GM18951 (cell line): ENCODE data around the gene SUN1.

Experiments
- POLR2A ChIP-seq: IDR thresholded peaks from 4 replicates; pipeline ENCODE4 v1.6.1; 2011; ENCODE audit warnings: mild to moderate bottlenecking; ENCODE audit not compliant: insufficient read length, insufficient read depth; ENCODE audit errors: extremely low read depth
- in situ Hi-C: fragments of 300-500 bp; cut with MboI; formaldehyde crosslinking; loops from one replicate; pipeline ENCODE4 v1.12.0; 2022; ENCODE audit warnings: low sequenced_read_pairs, mixed read lengths, inconsistent platforms; ENCODE audit not compliant: unreplicated experiment

SUN1 gene

DNA sequence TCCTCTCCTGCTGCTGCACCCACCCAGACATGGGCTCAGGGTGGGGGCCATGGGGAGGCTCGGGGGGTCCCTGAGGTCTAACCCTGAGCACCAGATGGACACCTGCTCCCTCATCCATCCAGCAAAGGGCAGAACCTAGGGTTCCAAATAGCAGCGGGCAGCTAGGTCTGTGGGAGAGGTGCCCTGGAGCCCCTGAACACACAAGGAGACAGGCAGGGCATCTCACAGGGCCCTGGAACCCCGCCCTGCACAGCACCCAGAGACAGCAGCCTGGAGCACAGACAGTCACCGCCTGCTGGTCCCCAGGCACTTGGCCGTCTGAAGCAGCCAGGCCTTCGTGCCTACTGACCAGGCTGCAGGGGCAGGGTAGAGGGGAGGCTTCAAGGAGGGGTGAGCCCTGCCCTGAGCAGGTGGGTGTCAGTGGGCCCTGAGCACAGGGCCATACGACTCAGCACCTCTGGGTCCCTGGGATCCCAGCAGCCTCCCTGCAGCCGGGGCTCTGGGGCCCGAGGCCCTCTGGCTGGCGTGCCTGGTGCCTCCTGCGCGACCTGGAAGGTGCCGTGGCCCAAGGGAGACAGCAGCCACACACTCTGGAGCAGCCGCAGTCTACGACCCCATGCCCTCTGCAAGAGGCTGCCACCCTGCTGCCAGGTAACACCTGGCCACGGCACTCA lies 82.4 kb downstream of the SUN1 start:
- no peak for TF ChIP-seq POLR2A
- in situ Hi-C loops = no loop called here

- in situ Hi-C loops = no loop called here
- no peak for TF ChIP-seq POLR2A
Observed at GRCh38 chr7:915291-916218, 83.3 kb downstream of the SUN1 start.

DNA sequence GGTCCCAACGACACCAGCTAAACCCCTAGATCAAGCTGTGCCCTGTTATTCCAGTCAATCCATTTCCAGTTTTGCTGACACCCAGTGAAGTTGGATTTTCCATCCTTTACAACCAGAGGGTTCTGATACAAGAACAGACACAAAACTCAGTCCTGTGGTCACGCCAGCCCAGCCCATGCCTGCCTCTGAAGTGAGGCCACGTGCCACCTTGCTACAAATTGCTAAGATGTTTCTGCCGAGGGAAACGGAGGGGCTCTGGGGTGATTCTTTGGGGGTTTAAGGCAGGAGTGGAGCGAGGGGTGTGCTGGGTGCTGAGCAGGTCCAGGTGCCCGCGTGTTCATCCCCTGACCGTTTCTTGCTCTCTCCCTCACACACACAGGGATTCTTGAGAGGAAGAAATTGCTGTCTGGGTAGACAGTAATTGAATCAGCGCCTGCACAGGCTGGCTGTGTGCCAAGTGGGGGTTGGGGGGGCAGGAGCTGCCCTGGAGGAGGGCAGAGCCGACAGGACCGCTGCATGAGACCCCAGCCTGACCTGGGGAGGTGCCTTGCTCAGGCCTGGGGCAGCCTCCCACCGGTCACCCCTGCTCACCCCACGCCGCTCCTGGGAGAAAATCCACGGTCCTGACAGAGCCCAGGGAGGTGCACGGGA lies 84.1 kb downstream of the SUN1 start:
- in situ Hi-C loops = no loop called here
- TF ChIP-seq POLR2A = no peak

- no peak for TF ChIP-seq POLR2A
- in situ Hi-C loops = no loop called here
Observed at GRCh38 chr7:917255-918117, 85.2 kb downstream of the SUN1 start.

DNA sequence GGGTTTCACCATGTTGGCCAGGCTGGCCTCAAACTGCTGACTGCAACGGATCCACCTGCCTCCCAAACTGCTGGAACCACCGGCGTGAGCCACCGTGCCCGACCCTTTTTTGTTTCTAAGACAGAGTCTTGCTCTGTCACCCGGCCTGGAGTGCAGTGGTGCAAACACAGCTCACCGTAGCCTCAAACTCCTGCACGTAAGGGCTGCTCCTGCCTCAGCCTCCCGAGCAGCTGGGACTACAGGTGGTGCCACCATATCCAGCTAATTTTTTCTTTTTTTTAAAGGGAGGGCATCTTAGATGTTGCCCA lies 85.8 kb downstream of the SUN1 start:
- TF ChIP-seq POLR2A = no peak
- in situ Hi-C loops = no loop called here

DNA sequence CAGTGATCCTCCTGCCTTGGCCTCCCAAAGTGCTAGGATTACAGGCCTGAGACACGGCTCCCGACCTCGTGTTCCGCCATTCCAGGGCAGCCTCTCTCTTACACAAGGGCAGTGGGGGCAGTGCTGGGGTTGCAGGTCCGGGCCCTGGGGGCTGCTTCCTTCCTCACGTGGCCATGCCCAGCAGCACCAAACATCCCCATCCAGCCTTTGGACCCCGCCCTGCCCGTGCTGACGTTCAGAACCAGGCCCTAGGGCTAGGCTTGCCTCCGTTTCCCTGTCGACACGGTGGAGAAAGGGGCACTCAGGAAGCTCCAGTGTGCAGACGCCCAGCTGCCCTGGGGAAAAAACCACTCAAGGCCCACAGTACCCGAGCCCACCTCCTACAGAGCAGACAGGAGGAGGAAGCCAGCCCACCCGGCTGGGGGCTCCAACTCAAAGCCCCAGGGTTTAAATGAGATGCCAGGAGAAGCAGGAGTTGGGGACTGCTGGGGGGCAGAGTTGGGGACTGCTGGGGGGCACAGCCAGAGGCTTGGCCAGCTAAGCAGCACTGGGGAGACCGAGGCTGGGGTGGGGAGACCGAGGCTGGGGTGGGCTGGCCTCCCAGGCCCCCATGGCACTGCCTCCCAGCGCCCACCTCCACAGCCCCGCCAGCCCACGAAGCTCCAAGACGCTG lies 86.3 kb downstream of the SUN1 start:
- no peak for TF ChIP-seq POLR2A
- in situ Hi-C loops = no loop called here

DNA sequence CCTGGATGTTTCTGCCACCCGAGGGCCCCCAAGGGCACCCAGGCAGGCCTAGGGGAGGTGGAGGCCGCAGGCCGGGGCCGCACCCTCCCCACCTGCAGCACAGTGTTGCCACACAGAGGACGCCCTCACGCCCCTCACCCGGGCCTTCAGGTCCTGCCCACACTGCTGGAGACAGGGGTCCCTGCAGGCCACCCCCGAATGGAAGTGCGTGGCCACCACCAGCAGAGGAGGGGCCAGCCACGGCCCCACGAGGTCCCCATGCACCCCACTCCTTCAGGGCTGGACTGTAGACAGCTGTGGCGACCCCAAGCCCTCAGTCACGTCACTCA lies 86.8 kb downstream of the SUN1 start:
- in situ Hi-C loops = no loop called here

DNA sequence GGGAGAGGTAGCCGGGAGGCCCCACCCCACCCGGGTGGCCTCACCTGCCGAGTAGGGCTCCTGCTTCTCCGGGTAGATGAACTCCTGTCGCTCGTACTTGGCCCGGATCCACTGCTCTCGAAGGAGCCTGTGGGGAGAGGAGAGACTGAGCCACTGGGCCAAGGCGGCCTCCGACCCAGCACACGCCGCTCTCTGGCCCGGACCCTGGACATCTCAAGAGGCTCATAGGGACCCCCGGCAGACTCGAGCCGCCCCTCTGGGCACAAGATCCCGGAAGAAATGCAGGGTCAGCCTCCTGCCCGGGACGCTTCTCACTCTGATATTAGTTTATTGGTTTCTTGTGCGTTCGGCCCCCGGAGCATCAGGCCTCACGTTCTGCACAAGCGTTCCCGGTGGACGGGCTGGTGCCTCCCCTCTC lies 87.7 kb downstream of the SUN1 start:
- no peak for TF ChIP-seq POLR2A
- in situ Hi-C loops = no loop called here

More for the DNA sequence above, 86.8 kb downstream of the SUN1 start:
- no peak for TF ChIP-seq POLR2A

- in situ Hi-C loops = no loop called here
- TF ChIP-seq POLR2A = no peak
Observed at GRCh38 chr7:920351-921070, 88.2 kb downstream of the SUN1 start.

GRCh38 chr7:921071-921461 lies 88.8 kb downstream of the SUN1 start:
- in situ Hi-C loops = no loop called here
- TF ChIP-seq POLR2A = no peak

DNA sequence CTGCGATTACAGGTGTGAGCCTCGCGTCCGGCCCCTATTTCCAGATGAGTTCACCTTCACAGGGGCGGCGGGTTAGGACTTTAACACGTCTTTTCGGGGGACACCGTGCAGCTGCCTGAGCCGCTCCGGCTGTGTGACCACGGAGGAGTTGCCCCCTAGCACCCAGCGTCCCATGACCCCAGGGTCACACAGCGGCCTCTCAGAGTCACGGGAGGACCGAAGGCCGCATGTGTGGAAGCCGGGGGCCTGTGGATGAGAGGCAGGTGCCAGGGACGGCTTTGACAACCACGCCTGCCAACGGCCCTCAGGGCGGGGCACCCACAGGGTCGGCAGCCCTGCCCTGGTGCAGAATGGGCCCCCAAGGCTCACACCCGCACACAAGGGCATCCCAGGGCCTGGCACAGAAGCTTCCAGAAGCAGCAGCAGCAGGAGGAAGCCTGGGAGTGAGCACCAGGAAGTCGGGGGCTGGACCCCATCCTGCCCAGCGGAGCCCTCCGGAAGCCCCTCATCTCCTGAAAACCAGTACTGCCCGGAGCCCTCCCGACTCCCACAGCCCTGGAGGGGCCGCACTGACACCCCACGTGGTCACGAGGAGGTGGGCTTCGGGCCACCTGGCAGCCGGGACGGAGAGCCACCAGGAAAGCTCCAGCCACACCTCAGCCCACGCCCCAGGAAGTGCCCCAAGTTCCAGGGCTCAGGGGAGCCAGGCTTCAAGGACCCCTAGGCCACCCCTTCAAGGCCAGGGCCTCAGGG lies 89.5 kb downstream of the SUN1 start:
- in situ Hi-C loops = no loop called here
- TF ChIP-seq POLR2A = no peak
